Measurements from ENCODE around the gene ECT2L.
A peak's percentile ranks its signal among the peaks of the same experiment; 100 is the strongest.

The ECT2L gene

GRCh38 chr6:138862456-138862855, 66.6 kb downstream of the ECT2L start:
- no peak for DNase-seq (ENCODE audit: low read depth, low spot score)

GRCh38 chr6:138863321-138863720, 67.4 kb downstream of the ECT2L start:
- no peak for DNase-seq (ENCODE audit: low read depth, low spot score)

- no peak for DNase-seq (ENCODE audit: low read depth, low spot score)
Measured at GRCh38 chr6:138864343-138864890, 68.5 kb downstream of the ECT2L start.

GRCh38 chr6:138865480-138866109, 69.7 kb downstream of the ECT2L start:
- DNase-seq (ENCODE audit: low read depth, low spot score): no peak

- no peak for DNase-seq (ENCODE audit: low read depth, low spot score)
Measured at GRCh38 chr6:138868181-138868580, 72.3 kb downstream of the ECT2L start.

- peak; percentile 64 for DNase-seq (ENCODE audit: low read depth, low spot score)
Measured at GRCh38 chr6:138869398-138869797, 73.5 kb downstream of the ECT2L start.

- no peak for DNase-seq (ENCODE audit: low read depth, low spot score)
Measured at GRCh38 chr6:138873191-138873590, 77.3 kb downstream of the ECT2L start.

- DNase-seq (ENCODE audit: low read depth, low spot score): no peak
Measured at GRCh38 chr6:138882369-138883017, 86.6 kb downstream of the ECT2L start.

- DNase-seq (ENCODE audit: low read depth, low spot score): no peak
Measured at GRCh38 chr6:138885156-138885819, 89.4 kb downstream of the ECT2L start.

- peak; percentile 24 for DNase-seq (ENCODE audit: low read depth, low spot score)
Measured at GRCh38 chr6:138891255-138891986, 95.5 kb downstream of the ECT2L start.

- no peak for DNase-seq (ENCODE audit: low read depth, low spot score)
Measured at GRCh38 chr6:138896104-138896756, 100.3 kb downstream of the ECT2L start.

GRCh38 chr6:138897031-138897430, 101.1 kb downstream of the ECT2L start:
- no peak for DNase-seq (ENCODE audit: low read depth, low spot score)

- no peak for DNase-seq (ENCODE audit: low read depth, low spot score)
Measured at GRCh38 chr6:138907167-138907566, 111.3 kb downstream of the ECT2L start.

GRCh38 chr6:138909511-138909910, 113.6 kb downstream of the ECT2L start:
- no peak for DNase-seq (ENCODE audit: low read depth, low spot score)

- DNase-seq (ENCODE audit: low read depth, low spot score): no peak
Measured at GRCh38 chr6:138909975-138910374, 114.1 kb downstream of the ECT2L start.

- DNase-seq (ENCODE audit: low read depth, low spot score): no peak
Measured at GRCh38 chr6:138912308-138912707, 116.4 kb downstream of the ECT2L start.

- no peak for DNase-seq (ENCODE audit: low read depth, low spot score)
Measured at GRCh38 chr6:138914701-138915100, 118.8 kb downstream of the ECT2L start.

GRCh38 chr6:138920906-138921305, 125.0 kb downstream of the ECT2L start:
- no peak for DNase-seq (ENCODE audit: low read depth, low spot score)

GRCh38 chr6:138923561-138923960, 127.7 kb downstream of the ECT2L start:
- no peak for DNase-seq (ENCODE audit: low read depth, low spot score)

GRCh38 chr6:138925806-138926205, 129.9 kb downstream of the ECT2L start:
- DNase-seq (ENCODE audit: low read depth, low spot score): no peak

- no peak for DNase-seq (ENCODE audit: low read depth, low spot score)
Measured at GRCh38 chr6:138926579-138926978, 130.7 kb downstream of the ECT2L start.
